Left renal pelvis (tissue), 4 donors: ENCODE data around the gene PDZD8. TPM values are rescaled to one million over a fixed set of nuclear protein-coding genes. Genes with fewer than 3 reads are reported as not detected.

Source experiments
- DNase-seq, 4 donors: peaks; one replicate each; pipeline ENCODE4 v3.0.0-alpha.2; 2013; ENCODE audit warnings: low read depth in 4 of 4, low spot score in 3 of 4
- polyA plus RNA-seq, 4 donors: library from polyadenylated mRNA; unstranded; fragments of 120-200 nt; gene quantifications; one replicate each; pipeline ENCODE4 v1.2.1, GENCODE V29; 2013; ENCODE audit not compliant: insufficient read length in 4 of 4

Gene PDZD8, protein sequence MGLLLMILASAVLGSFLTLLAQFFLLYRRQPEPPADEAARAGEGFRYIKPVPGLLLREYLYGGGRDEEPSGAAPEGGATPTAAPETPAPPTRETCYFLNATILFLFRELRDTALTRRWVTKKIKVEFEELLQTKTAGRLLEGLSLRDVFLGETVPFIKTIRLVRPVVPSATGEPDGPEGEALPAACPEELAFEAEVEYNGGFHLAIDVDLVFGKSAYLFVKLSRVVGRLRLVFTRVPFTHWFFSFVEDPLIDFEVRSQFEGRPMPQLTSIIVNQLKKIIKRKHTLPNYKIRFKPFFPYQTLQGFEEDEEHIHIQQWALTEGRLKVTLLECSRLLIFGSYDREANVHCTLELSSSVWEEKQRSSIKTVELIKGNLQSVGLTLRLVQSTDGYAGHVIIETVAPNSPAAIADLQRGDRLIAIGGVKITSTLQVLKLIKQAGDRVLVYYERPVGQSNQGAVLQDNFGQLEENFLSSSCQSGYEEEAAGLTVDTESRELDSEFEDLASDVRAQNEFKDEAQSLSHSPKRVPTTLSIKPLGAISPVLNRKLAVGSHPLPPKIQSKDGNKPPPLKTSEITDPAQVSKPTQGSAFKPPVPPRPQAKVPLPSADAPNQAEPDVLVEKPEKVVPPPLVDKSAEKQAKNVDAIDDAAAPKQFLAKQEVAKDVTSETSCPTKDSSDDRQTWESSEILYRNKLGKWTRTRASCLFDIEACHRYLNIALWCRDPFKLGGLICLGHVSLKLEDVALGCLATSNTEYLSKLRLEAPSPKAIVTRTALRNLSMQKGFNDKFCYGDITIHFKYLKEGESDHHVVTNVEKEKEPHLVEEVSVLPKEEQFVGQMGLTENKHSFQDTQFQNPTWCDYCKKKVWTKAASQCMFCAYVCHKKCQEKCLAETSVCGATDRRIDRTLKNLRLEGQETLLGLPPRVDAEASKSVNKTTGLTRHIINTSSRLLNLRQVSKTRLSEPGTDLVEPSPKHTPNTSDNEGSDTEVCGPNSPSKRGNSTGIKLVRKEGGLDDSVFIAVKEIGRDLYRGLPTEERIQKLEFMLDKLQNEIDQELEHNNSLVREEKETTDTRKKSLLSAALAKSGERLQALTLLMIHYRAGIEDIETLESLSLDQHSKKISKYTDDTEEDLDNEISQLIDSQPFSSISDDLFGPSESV
- 10 to 100 TPM; 32.0 to 46.5 (median 38.3) TPM for polyA plus RNA-seq

DNA sequence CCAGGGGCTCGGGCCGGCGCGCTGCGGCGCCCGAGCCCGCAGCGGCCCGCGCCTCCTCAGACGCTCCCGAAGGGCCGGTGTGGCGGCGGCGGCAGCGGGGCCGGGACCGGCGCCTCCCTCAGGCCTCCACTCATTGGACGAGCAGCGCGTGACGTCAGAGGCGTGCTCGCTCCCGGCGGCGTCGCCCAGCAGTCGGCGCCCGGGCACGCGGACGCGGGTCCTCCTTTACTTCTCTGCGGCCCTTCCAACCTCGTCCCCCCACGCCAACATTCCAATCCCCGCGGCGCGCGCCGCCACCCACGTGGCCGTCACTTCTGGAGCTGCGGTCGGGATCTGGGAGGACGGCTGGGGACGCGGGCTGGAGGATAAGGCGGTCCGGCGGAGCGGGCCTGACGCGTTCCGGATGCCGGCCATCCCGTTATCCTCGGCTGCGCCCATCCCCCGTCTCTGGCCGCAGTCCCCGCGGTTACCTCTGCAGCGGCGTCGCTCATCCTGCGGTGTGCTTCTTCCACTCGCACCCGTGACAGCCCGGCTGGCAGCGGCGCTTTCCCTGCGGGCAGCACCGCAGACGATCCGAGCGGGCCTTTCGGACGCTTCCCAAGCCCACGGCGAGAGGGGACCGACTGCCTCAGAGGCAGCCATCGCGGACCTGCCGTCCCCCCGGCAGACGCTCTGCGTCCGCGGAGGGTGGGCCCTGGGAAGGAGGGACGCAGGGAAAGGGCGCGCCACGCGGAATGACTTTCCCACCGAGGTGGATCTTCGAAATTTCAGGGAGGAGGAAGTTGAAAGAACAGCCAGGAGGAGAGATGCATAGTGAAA, at the start of gene PDZD8:
TSS of gene PDZD8 (minus strand) at position 81 of the 819 bp plus-strand sequence. CDS start 213 bp downstream, outside the sequence.
- peak; percentile 89 to 93 (median 90) for DNase-seq

DNA sequence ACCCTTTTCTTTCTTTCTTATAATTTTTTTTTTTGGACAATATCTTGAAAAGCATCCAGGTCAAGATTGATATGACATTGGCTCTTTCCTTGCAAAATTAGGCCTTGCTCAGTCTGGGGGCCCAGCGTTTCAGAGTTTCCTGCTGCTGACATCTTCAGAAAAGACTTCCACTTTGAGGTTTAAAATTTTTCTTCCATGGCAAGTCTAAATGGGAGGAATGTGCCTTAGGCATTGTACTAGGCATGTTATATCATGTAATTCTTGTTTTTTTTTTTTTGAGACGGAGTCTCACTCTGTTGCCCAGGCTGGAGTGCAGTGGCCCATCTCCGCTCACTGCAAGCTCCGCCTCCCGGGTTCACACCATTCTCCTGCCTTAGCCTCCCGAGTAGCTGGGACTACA, 48.9 kb upstream of the PDZD8 start:
- DNase-seq, result no peak

DNA sequence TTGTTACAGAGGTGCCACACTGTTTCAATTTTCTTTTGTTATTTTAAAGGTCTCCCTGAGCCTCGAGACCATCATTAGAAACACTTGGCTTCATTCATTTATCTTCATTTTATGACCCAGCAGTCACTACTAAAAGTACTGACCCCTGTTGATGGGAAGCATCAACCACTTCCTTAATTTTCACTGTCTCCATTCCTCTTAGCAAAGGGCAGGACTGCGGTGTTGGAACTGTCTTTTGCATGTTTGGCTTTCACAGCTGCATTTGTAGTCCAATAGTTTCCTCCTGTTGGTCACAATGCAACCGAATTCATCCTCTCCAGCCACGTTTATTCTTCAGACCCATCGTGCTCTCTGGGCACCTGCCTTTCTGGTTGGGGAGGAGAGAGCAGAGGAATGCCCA, 46.7 kb upstream of the PDZD8 start:
- no peak for DNase-seq

DNA sequence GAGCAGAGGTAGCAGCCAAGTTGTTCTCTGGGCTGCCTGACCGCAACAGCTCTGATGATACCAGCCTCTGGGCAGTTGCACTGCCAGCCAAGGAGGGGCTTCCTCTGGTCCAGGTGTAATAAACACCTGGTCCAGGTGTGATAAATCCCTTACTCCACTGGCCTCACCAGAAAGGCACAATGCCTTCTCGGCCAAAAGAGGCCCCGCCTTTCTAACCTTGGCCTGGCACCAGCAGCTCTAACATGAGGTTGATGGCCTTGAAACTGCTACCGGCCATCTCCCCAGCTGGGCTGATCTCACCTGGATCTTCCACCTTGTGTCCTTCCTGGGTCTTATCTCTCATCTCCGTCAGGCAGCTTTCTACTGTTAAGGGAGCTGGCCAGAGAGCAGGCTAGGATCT, 45.5 kb upstream of the PDZD8 start:
- DNase-seq, result no peak

DNA sequence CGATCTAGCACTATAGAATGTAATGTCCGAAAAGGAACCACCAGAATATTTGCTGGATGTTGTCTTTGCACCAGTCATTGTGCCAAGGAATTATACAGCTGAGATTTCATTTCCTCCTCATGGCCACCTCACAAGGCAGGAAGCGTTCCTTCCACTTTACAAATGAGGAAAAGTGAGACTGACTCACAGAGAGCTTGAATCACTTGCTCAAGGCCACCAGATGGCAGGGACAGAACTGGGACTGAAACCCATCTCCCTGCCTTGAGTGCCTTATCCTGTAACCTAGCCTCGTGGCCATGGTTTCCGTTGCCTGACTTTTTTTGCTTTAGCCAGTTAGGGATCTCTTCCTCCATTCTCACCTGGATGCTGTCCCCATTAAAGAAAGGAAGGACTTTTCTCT, 44.7 kb upstream of the PDZD8 start:
- DNase-seq, result no peak

DNA sequence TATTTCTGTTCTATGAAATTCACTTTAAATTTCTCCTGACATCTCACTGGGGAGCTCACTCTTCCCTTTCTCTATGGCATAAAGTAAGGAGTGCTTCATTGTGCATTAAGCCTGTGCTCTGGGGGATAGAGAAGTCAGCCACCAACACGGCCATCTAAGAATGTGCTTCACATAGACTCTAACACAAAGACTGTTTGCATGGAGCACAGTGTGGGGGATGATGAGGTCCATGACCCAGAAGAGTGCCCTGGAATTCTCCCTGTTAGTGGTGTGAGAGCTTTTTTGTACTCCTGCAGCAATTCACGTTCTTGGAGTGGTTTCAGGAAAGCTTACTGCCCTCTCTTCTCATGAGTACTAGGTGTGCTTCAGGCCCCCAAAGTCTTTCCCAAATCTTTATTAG, 43.9 kb upstream of the PDZD8 start:
- no peak for DNase-seq

DNA sequence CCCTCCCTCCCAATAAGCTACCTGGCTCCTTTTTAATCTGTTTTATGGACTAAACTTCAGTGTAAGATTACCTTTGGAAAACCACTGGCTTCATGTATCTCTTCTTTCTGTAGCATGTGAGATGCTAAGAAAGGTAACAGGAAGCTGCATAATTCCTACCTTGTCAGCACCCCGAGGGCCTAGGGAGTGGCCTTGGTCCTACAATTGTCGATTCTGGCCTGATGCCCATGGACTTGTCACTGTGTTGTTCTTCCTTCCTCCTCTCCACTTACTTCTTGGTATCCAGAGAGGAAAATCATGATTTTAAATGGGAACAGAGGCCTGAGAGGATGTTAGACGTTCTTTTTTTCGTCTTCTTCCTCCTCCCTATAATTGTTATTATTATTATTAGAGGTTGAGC, 42.9 kb upstream of the PDZD8 start:
- no peak for DNase-seq

DNA sequence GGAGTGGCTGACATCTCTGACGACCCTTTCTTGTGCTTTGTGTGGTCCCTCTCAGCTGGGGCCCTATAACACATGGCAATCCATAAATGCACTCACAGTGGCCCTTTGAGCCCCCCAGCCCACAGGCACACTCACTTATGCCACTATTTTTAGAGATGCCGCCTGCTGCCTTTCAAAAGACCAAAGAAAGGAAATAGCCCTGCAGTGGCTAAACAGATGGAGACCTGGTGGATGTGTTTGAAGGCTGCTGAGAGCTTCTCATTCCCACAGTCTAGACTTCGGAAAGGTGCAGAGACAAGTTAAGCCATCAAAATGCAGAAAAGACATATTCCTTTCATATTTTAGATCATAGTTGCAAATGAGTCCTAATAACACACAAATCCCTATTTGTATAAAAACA, 42.0 kb upstream of the PDZD8 start:
- no peak for DNase-seq

DNA sequence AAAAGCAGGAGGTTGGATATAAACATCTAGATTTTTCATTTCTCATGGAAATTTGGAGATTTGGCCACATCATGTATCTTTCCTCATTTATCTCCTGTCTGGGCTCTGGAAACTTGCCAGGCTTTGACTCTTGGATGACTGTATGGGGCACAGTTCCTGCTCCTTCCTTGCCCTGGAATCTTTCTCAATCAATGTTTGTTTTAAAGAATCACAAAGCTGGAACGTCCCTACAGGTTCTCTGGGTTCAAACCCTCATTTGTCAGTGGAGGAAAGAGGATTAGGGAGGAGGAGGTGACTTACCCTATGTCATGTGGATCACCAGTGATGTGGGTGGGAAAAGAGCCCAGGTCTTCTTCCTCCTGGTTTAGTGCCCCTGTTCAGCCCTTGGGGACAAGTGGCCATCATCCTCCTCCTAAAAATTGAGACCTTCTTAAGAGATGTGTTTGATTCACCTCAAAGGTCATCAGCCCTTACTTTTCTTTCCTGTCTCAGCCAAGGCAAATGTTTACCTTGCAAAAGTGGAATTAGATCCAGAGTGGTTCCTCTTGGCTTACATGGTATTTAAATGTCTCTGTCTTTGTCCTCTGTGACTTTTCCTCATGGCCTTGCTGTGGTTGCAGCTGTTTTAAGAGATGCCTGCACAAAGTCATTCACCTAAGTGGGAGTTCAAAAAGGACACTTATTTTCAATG, 38.8 kb upstream of the PDZD8 start:
- no peak for DNase-seq

DNA sequence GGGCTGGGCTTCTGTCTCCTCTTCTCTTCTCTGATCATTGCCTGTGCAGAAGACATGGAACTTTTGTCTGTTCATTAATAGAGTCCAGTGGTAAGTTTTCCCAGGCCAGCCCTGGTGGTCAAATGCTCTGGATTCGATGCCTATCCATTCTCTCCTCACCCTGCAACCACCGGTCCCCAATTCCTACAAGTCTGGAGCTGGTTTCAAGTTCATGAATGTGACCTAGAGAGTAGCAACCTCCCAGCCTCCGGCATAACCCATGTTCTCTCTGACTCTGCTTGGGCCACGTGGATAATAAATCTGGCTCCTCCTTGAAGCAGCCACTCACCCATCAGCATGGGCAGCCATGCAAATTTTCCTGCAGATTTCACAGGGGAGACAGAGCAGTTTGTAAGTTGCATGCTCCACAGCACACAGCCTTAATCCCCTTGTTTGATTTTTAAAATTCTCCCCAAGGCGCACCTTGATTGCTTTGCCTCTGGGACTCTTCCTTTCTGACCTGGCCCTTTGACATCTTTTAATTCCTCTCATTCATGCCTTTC, 37.3 kb upstream of the PDZD8 start:
- no peak for DNase-seq

DNA sequence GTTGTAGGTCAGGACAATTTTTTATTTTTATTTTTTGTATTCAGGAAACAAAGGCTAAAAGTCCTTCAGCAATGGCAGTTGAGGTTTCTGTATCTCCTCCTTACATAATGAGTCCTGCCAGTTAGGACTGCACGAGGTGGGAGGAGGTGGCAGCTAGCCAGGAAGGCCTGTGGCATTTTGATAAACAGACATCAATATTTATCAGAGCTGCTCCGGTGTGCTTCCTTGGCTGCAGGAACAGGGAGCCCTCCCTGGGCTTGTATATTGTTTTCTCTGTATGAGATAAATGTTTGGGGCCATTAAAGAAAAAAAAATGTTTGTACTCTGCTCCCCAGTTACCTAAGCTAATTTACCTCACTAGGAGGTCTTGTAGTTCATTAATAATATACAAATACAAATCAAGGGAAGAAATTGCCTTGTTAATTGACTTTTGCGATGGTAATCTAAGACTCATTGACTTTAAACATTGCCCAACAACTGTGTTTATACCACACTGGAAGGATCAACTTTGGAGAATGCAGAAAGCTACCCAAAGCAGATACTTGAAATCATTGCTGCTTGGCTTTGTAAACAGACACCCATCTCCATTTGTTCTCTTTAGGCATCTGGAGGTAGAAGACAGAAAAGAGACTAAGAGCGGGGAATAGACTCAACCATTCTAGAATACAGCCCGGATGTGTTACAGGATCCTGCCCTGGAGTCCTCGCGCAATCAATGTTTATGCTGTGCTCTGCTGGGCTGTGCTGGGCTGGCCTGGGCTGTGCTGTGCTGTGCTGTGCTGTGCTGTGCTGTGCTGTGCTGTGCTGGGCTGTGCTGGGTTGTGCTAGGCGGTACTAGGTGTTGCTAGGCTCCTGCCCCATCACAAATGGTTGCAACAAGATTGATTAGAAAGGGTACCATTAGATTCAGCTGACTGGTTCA, 36.5 kb upstream of the PDZD8 start:
- DNase-seq, result no peak

DNA sequence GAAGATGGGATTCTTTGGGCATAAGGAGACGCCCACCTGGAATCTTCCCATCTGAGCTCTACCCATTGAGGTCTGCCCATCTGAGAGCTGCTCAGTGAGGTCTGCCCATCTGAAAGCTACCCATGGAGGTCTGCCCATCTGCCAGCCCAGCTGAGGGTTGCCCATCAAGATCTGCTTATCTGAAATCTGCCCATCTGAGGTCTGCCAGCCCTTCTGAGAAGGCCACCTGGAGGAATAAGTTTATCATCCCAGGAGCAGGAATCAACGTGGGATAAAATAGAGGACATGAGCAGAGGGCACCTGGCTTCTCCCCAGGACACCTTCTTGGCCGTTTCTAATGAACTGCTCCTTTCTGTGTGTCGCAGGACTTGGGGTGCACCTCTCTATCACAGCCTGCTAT, 35.3 kb upstream of the PDZD8 start:
- DNase-seq, result no peak

DNA sequence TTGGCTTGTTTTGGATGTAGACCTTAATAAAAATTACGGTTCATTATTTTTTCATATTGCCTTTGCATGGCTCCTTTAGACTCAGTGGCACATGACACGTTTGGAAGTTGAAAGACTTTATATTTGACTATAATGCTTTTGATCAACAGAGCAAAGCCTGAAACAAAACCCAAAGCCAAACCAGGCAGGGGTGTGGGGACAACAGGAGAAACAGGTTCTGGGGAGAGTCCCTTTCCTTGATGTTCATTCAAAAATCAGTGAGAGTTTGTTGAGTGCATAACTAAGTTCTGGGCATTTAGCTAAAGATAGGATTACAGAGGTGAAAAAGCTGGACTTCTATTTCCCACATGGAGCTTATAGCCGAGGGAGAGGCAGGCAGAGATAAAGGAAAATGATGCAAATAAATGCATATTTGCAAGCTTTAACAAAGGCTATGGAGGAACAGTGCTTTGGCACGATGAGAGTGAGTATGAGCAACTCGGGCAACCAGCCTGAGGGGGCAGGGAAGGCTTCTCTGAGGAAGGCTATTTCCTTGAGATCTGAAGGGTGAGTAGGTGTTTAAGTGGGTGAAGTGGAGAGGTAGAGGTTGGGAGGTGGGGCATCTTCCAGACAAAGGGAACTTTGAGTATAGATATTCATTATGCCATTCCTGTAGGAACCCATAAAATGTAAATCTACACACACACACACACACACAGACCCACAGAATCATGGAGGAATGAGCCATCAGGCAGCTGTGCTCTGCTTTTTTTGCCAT, 34.5 kb upstream of the PDZD8 start:
- no peak for DNase-seq

DNA sequence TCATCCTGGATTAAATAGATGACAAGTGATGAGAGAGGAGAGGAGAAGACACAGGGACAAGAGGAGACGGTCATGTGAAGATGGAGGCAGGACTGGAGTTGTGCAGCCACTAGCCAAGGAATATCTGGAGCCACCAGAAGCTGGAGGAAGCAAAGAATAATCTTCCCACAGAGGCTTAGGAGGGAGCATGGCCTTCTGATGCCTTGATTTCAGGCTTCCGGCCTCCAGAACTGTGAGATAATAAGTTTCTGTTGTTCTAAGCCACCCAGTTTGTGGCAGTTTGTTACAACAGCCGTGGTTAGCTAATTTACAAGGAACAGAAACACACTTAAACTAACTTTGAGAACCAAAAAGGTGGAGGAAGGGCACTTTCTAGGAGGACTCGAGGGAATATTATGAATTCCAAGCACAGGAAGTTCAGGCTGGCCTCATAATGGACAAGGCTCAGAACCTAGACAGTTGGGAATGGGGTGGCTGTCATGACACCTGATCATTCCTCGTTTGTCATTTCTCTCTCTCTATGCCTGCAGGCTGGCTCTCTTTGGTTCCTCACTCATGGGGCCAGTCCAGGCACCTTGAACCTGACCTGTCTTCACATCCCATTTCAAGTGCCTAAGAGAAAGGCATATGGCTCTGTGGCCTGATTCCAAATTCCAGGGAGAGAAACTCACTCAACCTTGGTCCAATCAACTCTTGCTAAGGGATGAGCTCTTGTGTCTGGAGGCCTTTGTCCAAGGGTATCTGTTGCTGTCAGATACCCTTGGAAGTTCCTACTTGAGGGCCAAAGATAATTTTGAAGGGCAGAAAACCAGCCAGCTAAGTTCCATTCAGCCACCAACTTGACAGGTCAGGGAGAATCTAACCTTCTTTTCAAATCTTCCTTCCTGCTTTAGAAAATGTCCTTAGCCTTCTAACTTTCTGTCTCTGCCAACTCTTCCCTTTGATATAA, 33.5 kb upstream of the PDZD8 start:
- no peak for DNase-seq

DNA sequence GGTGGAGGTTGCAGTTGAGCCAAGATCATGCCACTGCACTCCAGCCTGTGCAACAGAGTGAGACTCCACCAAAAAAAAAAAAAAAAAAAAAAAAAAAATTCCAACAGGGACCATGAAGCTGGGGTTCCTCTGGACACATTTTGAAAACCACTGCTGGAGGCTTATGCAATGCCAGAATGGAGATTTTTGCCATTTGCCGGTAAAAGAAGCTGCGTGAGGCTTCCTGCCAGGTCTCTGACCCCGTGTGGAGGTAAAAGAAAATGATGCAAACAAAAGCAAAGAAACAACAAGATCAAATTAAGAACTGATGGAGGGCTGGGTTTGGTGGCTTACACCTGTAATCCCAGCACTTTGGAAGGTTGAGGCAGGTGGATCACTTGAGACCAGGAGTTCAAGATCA, 30.5 kb upstream of the PDZD8 start:
- no peak for DNase-seq

DNA sequence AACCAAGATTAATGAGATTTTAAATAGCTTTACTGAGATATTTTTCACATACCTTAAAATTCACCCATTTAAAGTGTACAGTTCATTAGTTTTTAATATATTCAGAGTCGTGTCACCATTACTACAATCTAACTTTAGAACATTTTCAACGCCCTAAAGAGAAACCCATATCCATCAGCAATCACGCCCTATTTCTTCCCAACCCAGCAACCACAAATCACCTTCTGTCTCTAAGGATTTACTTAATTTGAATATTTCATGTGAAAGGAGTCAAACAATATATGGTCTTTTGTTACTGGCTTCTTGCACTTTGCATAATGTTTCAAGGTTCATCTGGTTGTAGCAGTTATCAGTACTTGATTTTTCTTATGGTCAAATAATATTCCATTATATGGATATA, 25.1 kb upstream of the PDZD8 start:
- no peak for DNase-seq
